DOHH2 (cell line): ENCODE results near the gene NGRN.
A peak's percentile ranks its signal among the peaks of the same experiment; 100 is the strongest.
"Not testable (repeated sequence)": the region's sequence is repeated elsewhere in the genome, so short reads cannot be mapped to it uniquely, and the experiment has no call there.

Experiments used
- H3F3A ChIP-seq: fragments of 200-600 bp; sonication (generic), shearing (Covaris generic); 2 replicates; pipeline ENCODE4 v1.6.0; 2016; ENCODE audit warnings: antibody characterized with exemption, mild to moderate bottlenecking; ENCODE audit not compliant: control insufficient read depth, insufficient read depth
- H3K27ac ChIP-seq: fragments of 200-600 bp; sonication (generic); 2 replicates; pipeline ENCODE4 v1.5.1; 2014; ENCODE audit warnings: low read depth, mild to moderate bottlenecking, low read length, moderate library complexity
- H3K27me3 ChIP-seq: fragments of 200-600 bp; sonication (generic); 2 replicates; pipeline ENCODE4 v1.6.1; 2014; ENCODE audit warnings: mild to moderate bottlenecking, low read length, mixed read lengths; ENCODE audit not compliant: control insufficient read depth
- H3K36me3 ChIP-seq: fragments of 200-600 bp; sonication (generic); 2 replicates; pipeline ENCODE4 v1.6.1; 2014; ENCODE audit warnings: mild to moderate bottlenecking, low read length, moderate library complexity, mixed read lengths; ENCODE audit not compliant: control insufficient read depth
- H3K4me1 ChIP-seq: fragments of 200-600 bp; sonication (generic); 2 replicates; pipeline ENCODE4 v1.6.1; 2014; ENCODE audit warnings: mild to moderate bottlenecking, low read length, mixed read lengths; ENCODE audit not compliant: control insufficient read depth
- H3K4me2 ChIP-seq: fragments of 200-600 bp; sonication (generic); 2 replicates; pipeline ENCODE4 v1.6.0; 2014; ENCODE audit warnings: mild to moderate bottlenecking, low read length, moderate library complexity
- H3K4me3 ChIP-seq: fragments of 200-600 bp; sonication (generic); 2 replicates; pipeline ENCODE4 v1.5.1; 2014; ENCODE audit warnings: mild to moderate bottlenecking, low read length, mixed read lengths
- H3K79me2 ChIP-seq: fragments of 200-600 bp; sonication (generic); 2 replicates; pipeline ENCODE4 v1.6.1; 2014; ENCODE audit warnings: mild to moderate bottlenecking, low read length, mixed read lengths; ENCODE audit not compliant: control insufficient read depth
- H3K9me2 ChIP-seq: fragments of 200-600 bp; sonication (generic); replicated peaks from 2 replicates; pipeline ENCODE4 v1.6.1; 2014; ENCODE audit warnings: mild to moderate bottlenecking, low read length, mixed read lengths; ENCODE audit not compliant: control insufficient read depth
- H3K9me3 ChIP-seq: fragments of 200-600 bp; sonication (generic); 2 replicates; pipeline ENCODE4 v1.6.1; 2014; ENCODE audit warnings: antibody characterized with exemption, low read length, mixed read lengths; ENCODE audit not compliant: control insufficient read depth, insufficient read depth
- H4K20me1 ChIP-seq: fragments of 200-600 bp; sonication (generic); 2 replicates; pipeline ENCODE4 v1.6.0; 2014; ENCODE audit warnings: low read depth, mild to moderate bottlenecking, antibody characterized with exemption, low read length, moderate library complexity; ENCODE audit not compliant: control insufficient read depth, insufficient read depth
- CTCF ChIP-seq: fragments of 200-600 bp; sonication (generic); IDR thresholded peaks from one replicate; pipeline ENCODE4 v1.5.1; 2014; ENCODE audit warnings: antibody characterized with exemption, mild to moderate bottlenecking, low read depth, low read length; ENCODE audit not compliant: poor library complexity, severe bottlenecking
- EZH2phosphoT487 ChIP-seq: fragments of 200-600 bp; sonication (generic); IDR thresholded peaks from 2 replicates; pipeline ENCODE4 v1.6.1; 2017; ENCODE audit warnings: borderline replicate concordance, mild to moderate bottlenecking, antibody characterized with exemption, low read length, moderate library complexity, mixed read lengths

NGRN gene

GRCh38 chr15:90300988-90301706 lies 35.7 kb downstream of the NGRN start:
- Histone ChIP-seq H3K36me3 (no peaks in the 10 kb centered on the region), H3K9me3 (no peaks in the 10 kb centered on the region), H3K9me2 (no peaks in the 10 kb centered on the region), H4K20me1 (no peaks in the 10 kb centered on the region), H3K27ac (no peak overlapping the region), H3K27me3 (peaks cover 14% of the 10 kb centered on the region), H3K4me3 (no peak overlapping the region), H3K4me2 (peak overlapping the region; percentile 32; the same call in 1 of the 2 replicates), H3F3A (peaks cover 7% of the 10 kb centered on the region), H3K4me1 (peaks cover 4% of the 10 kb centered on the region), H3K79me2 (no peaks in the 10 kb centered on the region)
- peak; percentile 99 for TF ChIP-seq CTCF
- TF ChIP-seq EZH2phosphoT487: no peak

DNA sequence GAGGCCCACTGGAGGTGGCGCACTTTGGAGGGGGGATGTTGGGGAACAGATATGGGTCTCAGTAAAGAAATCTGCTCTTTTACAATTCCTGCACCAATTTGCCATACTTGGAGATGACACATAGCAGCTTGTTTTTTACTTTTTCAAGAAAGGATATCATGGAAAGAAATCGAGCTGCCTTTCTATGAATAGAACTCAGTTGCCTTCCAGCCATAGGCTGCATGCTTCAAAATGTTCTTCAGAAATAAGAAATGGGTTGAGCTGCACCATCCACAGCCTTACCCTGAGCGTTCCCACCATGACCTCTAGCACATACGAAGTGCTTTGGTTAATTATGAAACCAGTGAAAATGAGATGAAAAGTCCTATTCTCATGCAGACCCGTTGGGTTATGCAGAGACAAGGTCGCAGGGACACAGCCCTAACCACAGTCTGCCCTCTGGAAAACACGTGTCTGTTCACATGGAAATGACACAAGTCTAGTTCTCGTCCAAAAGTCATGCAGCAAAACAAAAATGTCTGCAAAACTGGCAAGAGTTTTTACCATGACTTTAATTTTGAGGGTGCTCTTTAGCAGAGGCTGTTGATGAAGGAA lies 36.3 kb downstream of the NGRN start:
- H3K79me2 ChIP-seq: no peaks in the 10 kb centered on the region
- H3K27me3 ChIP-seq: peaks cover 14% of the 10 kb centered on the region
- no peak overlapping the region for H3K4me2 ChIP-seq
- peaks cover 10% of the 10 kb centered on the region for H3K4me1 ChIP-seq
- no peaks in the 10 kb centered on the region for H4K20me1 ChIP-seq
- no peaks in the 10 kb centered on the region for H3K9me3 ChIP-seq
- H3K4me3 ChIP-seq: no peak overlapping the region
- no peak overlapping the region for H3K27ac ChIP-seq
- peaks cover 7% of the 10 kb centered on the region for H3F3A ChIP-seq
- H3K9me2 ChIP-seq: no peaks in the 10 kb centered on the region
- TF ChIP-seq EZH2phosphoT487: no peak
- no peak for TF ChIP-seq CTCF
- no peaks in the 10 kb centered on the region for H3K36me3 ChIP-seq

DNA sequence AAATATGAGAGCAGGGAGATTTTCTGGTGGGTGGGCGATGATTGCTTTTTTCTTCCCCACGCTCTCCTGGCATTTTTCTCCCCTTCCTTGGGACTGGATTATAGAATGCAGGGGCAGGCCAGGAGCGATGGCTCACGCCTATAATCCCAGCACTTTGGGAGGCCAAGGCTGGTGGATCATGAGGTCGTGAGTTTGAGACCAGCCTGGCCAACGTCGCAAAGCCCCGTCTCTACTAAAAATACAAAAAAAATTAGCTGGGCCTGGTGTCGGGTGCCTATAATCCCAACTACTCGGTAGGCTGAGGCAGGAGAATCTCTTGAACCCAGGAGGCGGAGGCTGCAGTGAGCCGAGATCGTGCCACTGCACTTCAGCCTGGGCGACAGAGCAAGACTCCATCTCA lies 39.9 kb downstream of the NGRN start:
- not testable (repeated sequence) for H3K36me3 ChIP-seq, H3F3A ChIP-seq, H3K4me2 ChIP-seq, H3K9me3 ChIP-seq, H3K27me3 ChIP-seq, H4K20me1 ChIP-seq, H3K27ac ChIP-seq, H3K9me2 ChIP-seq, H3K79me2 ChIP-seq, H3K4me3 ChIP-seq
- peaks cover 11% of the 10 kb centered on the region for H3K4me1 ChIP-seq

DNA sequence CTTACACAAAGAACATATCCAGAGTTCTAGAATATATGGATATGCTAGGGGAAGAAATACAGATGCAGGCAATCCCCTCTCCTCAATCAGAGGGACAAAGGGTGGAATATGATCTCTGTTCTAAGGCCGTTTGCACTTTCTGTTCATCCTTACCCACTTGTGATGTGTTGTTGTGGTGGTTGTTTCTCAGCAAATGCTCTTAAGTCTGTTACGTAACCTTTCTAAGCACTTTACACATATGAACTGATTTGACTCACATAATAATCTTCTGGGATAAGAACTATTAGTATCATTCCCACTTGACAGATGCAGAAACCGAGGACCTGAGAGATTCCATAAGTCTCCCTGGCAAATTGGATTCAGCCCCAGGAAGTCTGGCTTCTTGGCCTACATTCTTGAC lies 40.5 kb downstream of the NGRN start:
- Histone ChIP-seq H3K79me2 (no peaks in the 10 kb centered on the region), H3K9me3 (no peaks in the 10 kb centered on the region), H3K27me3 (peaks cover 8% of the 10 kb centered on the region), H3K9me2 (no peaks in the 10 kb centered on the region), H3K27ac (no peak overlapping the region), H3K4me3 (no peak overlapping the region), H3K36me3 (no peaks in the 10 kb centered on the region), H3F3A (no peaks in the 10 kb centered on the region), H3K4me1 (peaks cover 10% of the 10 kb centered on the region), H4K20me1 (no peaks in the 10 kb centered on the region), H3K4me2 (no peak overlapping the region)
- TF ChIP-seq CTCF (no peak), EZH2phosphoT487 (no peak)
